Measurements from ENCODE around the gene PSMB5.

- TF ChIP-seq POLR2A (IDR thresholded peaks at IDR 0.05) (no peak), CTCF (IDR thresholded peaks at IDR 0.05) (no peak), POLR2AphosphoS5 (IDR thresholded peaks at IDR 0.05) (no peak)
Measured at GRCh38 chr14:23066855-23067744, 32.4 kb upstream of the PSMB5 start.
